ENCODE data around the gene ROS1. TPM values are rescaled to one million over a fixed set of nuclear protein-coding genes. Genes with fewer than 3 reads are reported as not detected.
A peak's percentile ranks its signal among the peaks of the same experiment; 100 is the strongest.
"Not testable (repeated sequence)": the region's sequence is repeated elsewhere in the genome, so short reads cannot be mapped to it uniquely, and the experiment has no call there.

ROS1 gene
- total RNA-seq, 1 experiment from 2014 or later: not detected

DNA sequence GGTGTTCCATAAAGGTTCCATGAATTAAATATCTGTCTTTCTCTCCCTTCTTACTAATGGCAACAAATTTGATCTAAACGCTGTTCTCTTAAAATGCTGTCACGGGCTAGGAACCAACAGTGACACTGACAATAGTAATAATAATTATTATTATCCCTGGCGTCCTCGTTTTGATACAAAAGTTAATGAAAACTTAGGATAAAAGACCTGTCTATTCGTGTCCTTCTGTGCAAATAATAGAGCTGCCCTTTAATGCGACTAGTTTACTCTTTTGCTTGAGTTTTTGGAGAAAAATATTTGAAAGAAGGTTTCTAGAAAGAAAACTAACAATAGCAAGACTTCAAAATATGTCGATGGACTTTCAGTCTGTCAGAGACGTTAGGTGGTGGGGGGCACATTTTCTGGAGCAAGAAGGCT, 156.1 kb downstream of the ROS1 start:
- Histone ChIP-seq H3K4me3 (no peak overlapping the region), H3K36me3 (no peaks in the 10 kb centered on the region), H3K4me1 (replicated peaks) (peaks cover 6% of the 10 kb centered on the region), H3K9me3 (replicated peaks) (no peaks in the 10 kb centered on the region), H3K27ac (no peak overlapping the region), H3K27me3 (replicated peaks) (peaks cover 31% of the 10 kb centered on the region)
- no peak for DNase-seq (ENCODE audit: low read depth in 1 of 2, low spot score in 2 of 2)

GRCh38 chr6:117268924-117269323, 156.8 kb downstream of the ROS1 start:
- H3K4me1 ChIP-seq (replicated peaks): peaks cover 6% of the 10 kb centered on the region
- peaks cover 34% of the 10 kb centered on the region for H3K27me3 ChIP-seq (replicated peaks)
- no peak overlapping the region for H3K27ac ChIP-seq
- no peak overlapping the region for H3K4me3 ChIP-seq
- no peak for DNase-seq (ENCODE audit: low read depth in 1 of 2, low spot score in 2 of 2)
- H3K9me3 ChIP-seq (replicated peaks): no peaks in the 10 kb centered on the region
- H3K36me3 ChIP-seq: no peaks in the 10 kb centered on the region

DNA sequence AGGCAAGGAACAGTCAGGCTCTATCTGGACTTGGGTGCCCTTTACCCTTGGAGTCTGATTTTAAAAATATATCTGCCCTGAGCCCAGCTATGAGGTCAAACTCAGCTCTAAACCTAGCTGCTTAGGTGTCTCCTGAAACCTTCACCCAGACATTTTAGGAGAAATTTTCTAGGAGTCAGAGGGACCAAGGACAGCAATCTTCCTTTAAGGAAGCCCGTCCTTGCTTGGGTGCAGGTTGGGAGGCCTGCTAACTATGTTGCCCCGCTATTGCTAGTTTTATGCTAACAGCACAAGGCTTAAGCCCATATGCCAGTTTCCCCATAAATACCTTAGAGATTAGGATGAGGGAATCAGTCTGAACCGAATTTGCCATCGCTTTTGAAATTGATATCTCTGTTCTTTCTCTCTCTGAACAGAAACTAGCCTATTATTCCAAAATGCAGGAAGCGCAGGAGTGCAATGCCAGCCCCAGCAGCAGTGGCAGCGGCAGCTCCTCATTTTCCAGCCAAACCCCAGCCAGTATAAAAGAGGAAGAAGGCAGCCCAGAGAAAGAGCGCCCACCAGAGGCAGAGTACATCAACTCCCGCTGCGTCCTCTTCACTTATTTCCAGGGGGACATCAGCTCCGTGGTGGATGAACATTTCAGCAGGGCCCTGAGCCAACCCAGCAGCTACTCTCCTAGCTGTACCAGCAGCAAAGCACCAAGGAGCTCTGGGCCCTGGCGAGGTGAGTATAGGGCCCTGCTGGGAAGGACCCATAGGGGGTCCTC, 157.8 kb downstream of the ROS1 start:
- Histone ChIP-seq H3K4me3 (no peak overlapping the region), H3K27ac (no peak overlapping the region), H3K4me1 (replicated peaks) (peaks cover 6% of the 10 kb centered on the region), H3K36me3 (no peaks in the 10 kb centered on the region), H3K9me3 (replicated peaks) (no peaks in the 10 kb centered on the region), H3K27me3 (replicated peaks) (peaks cover 36% of the 10 kb centered on the region)
- no peak for DNase-seq (ENCODE audit: low read depth in 1 of 2, low spot score in 2 of 2)

GRCh38 chr6:117267054-117267347, 158.7 kb downstream of the ROS1 start:
- Histone ChIP-seq H3K36me3 (no peaks in the 10 kb centered on the region), H3K4me3 (no peak overlapping the region), H3K27ac (no peak overlapping the region), H3K27me3 (replicated peaks) (peaks cover 34% of the 10 kb centered on the region), H3K4me1 (replicated peaks) (peaks cover 6% of the 10 kb centered on the region), H3K9me3 (replicated peaks) (no peaks in the 10 kb centered on the region)
- DNase-seq (ENCODE audit: low read depth in 1 of 2, low spot score in 2 of 2): no peak

- no peak overlapping the region for H3K4me3 ChIP-seq
- H3K9me3 ChIP-seq (replicated peaks): no peaks in the 10 kb centered on the region
- H3K4me1 ChIP-seq (replicated peaks): peaks cover 6% of the 10 kb centered on the region
- DNase-seq (ENCODE audit: low read depth in 1 of 2, low spot score in 2 of 2): no peak
- no peaks in the 10 kb centered on the region for H3K36me3 ChIP-seq
- H3K27ac ChIP-seq: no peak overlapping the region
- H3K27me3 ChIP-seq (replicated peaks): peaks cover 38% of the 10 kb centered on the region
Observed at GRCh38 chr6:117266257-117267053, 159.3 kb downstream of the ROS1 start.

DNA sequence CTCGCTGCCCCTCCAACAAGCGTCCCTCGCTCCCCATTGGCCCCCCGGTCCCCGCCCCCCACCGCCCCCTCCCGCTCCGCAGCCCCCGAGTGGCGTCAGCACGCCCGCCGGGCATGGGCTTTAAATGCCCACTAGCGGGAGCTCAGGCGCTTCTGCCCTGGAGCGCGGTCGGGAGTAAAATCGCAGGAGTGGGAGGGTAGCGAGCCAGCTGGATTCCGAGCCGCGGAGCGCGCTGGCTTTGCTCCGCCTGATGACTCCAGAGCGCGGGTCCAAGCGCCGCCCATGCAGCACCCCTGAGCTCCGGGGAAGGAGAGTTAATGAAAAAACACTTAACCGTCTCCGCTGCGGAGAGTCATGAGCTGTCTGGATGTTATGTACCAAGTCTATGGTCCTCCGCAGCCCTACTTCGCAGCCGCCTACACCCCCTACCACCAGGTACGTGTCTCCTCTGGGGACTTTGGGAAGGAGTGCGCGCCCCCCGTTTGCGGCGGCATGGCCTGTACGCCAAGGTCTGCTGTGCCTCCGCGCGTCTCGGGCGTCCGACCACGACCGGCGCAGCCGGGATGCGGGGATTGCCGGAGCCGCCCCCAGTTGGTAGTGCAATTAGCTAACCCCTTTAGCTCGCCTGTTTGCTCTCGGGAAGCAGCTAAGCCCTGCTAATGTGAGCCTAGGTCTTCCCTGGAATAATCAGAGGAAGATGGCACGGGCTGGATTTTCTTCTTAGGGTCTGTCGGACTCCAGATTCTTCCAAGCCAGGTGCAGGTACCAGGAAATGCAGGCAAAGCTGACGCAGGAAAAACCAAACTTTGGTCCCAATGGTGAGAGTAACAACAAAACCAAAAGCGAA, 160.1 kb downstream of the ROS1 start, which contains the start of gene VGLL2:
VGLL2 (plus strand) TSS at position 149 of the 847 bp plus-strand sequence; CDS start at position 355, 206 bp downstream.
- peaks cover 44% of the 10 kb centered on the region for H3K27me3 ChIP-seq (replicated peaks)
- H3K27ac ChIP-seq: no peak within 1 kb of the TSS
- peaks cover 6% of the 10 kb centered on the region for H3K4me1 ChIP-seq (replicated peaks)
- no peaks in the 10 kb centered on the region for H3K36me3 ChIP-seq
- peak; percentile 44 to 78 for DNase-seq (ENCODE audit: low read depth in 1 of 2, low spot score in 2 of 2)
- no peaks in the 10 kb centered on the region for H3K9me3 ChIP-seq (replicated peaks)
- peak within 1 kb of the TSS; percentile 40 for H3K4me3 ChIP-seq

GRCh38 chr6:117264692-117265409, 160.9 kb downstream of the ROS1 start:
- no peaks in the 10 kb centered on the region for H3K36me3 ChIP-seq
- no peak overlapping the region for H3K27ac ChIP-seq
- no peaks in the 10 kb centered on the region for H3K9me3 ChIP-seq (replicated peaks)
- peaks cover 44% of the 10 kb centered on the region for H3K27me3 ChIP-seq (replicated peaks)
- peak in 1 of 2 experiments; percentile 66 for DNase-seq (ENCODE audit: low read depth in 1 of 2, low spot score in 2 of 2)
- H3K4me1 ChIP-seq (replicated peaks): peaks cover 6% of the 10 kb centered on the region
- peak overlapping the region; percentile 40 for H3K4me3 ChIP-seq

- DNase-seq (ENCODE audit: low read depth in 1 of 2, low spot score in 2 of 2): no peak
- H3K4me3 ChIP-seq: peak overlapping the region; percentile 40
Observed at GRCh38 chr6:117264369-117264691, 161.4 kb downstream of the ROS1 start.

DNA sequence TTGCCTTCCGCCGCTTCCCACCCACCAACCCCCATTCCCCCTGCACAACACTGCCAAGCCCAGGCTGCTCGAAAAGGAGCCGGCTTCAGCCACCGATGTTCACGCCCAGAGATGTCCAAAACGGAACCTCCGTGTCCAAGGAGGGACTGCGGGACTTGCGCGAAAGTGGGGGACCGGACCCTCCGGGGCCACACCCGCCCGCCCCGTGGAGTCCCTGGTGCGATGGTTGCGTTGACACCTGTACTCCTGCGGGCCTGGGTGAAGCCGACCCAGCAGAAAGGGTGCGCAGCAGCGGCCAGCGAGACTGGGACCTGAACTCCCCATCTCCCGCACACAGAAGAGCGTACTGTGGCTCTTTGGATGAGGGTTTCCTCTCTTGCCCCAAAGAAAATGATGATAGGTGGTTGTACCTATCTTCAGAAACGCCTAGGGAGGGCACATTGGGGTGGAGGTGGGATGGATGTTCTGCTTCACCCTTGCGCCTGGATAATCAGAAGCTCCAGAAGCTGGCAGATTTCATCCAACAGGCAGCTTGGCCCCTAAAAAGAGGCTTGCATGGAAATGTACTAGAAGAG, 162.3 kb downstream of the ROS1 start:
- no peaks in the 10 kb centered on the region for H3K9me3 ChIP-seq (replicated peaks)
- H3K36me3 ChIP-seq: no peaks in the 10 kb centered on the region
- no peak overlapping the region for H3K4me3 ChIP-seq
- peaks cover 6% of the 10 kb centered on the region for H3K4me1 ChIP-seq (replicated peaks)
- H3K27ac ChIP-seq: no peak overlapping the region
- H3K27me3 ChIP-seq (replicated peaks): peaks cover 44% of the 10 kb centered on the region
- DNase-seq (ENCODE audit: low read depth in 1 of 2, low spot score in 2 of 2): no peak

More at GRCh38 chr6:117264369-117264691, 161.4 kb downstream of the ROS1 start:
- H3K4me1 ChIP-seq (replicated peaks): peaks cover 6% of the 10 kb centered on the region
- no peak overlapping the region for H3K27ac ChIP-seq
- peaks cover 44% of the 10 kb centered on the region for H3K27me3 ChIP-seq (replicated peaks)
- H3K36me3 ChIP-seq: no peaks in the 10 kb centered on the region
- no peaks in the 10 kb centered on the region for H3K9me3 ChIP-seq (replicated peaks)

DNA sequence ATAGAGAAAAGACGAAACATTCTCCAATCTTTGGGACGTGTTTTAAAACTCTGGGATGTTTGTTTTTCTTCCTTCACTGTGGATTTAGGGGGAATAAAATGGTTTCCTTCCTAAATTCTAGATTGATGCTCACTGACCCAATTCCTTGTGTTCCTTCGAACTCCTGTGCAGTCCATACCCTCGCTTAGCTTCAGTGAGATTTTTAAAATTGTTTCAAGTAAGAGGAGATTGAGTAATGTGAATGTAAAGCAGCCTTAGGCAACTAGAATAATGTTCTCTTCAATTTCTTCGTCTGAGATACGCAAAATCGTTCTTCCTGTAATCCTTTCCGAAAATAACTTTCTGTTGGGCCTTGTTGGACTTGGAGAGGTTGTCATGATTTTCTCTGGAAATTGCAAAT, 162.9 kb downstream of the ROS1 start:
- no peak overlapping the region for H3K4me3 ChIP-seq
- peaks cover 44% of the 10 kb centered on the region for H3K27me3 ChIP-seq (replicated peaks)
- no peaks in the 10 kb centered on the region for H3K9me3 ChIP-seq (replicated peaks)
- no peak for DNase-seq (ENCODE audit: low read depth in 1 of 2, low spot score in 2 of 2)
- no peak overlapping the region for H3K27ac ChIP-seq
- peaks cover 6% of the 10 kb centered on the region for H3K4me1 ChIP-seq (replicated peaks)
- H3K36me3 ChIP-seq: no peaks in the 10 kb centered on the region

GRCh38 chr6:117253785-117254184, 172.0 kb downstream of the ROS1 start:
- no peak overlapping the region for H3K27ac ChIP-seq
- H3K36me3 ChIP-seq: no peaks in the 10 kb centered on the region
- H3K4me3 ChIP-seq: no peak overlapping the region
- 0 out of 2 replicates have a peak, but pooled peaks cover 2% of the 10 kb centered on the region for H3K27me3 ChIP-seq (replicated peaks)
- DNase-seq (ENCODE audit: low read depth in 1 of 2, low spot score in 2 of 2): no peak
- no peaks in the 10 kb centered on the region for H3K4me1 ChIP-seq (replicated peaks)
- H3K9me3 ChIP-seq (replicated peaks): no peaks in the 10 kb centered on the region

DNA sequence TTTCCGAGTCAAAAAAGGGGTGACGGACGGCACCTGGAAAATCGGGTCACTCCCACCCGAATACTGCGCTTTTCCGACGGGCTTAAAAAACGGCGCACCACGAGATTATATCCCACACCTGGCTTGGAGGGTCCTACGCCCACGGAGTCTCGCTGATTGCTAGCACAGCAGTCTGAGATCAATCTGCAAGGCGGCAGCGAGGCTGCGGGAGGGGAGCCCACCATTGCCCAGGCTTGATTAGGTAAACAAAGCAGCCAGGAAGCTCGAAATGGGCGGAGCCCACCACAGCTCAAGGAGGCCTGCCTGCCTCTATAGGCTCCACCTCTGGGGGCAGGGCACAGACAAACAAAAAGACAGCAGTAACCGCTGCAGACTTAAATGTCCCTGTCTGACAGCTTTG, 180.8 kb downstream of the ROS1 start:
- not testable (repeated sequence) for H3K36me3 ChIP-seq; H3K4me3 ChIP-seq; H3K9me3 ChIP-seq (replicated peaks); H3K27me3 ChIP-seq (replicated peaks); H3K4me1 ChIP-seq (replicated peaks); H3K27ac ChIP-seq; DNase-seq (ENCODE audit: low read depth in 1 of 2, low spot score in 2 of 2)

GRCh38 chr6:117244571-117244970, 181.2 kb downstream of the ROS1 start:
- not testable (repeated sequence) for H3K4me3 ChIP-seq; H3K9me3 ChIP-seq (replicated peaks); H3K36me3 ChIP-seq; H3K4me1 ChIP-seq (replicated peaks); H3K27me3 ChIP-seq (replicated peaks); H3K27ac ChIP-seq; DNase-seq (ENCODE audit: low read depth in 1 of 2, low spot score in 2 of 2)
